K562 (cell line): ENCODE data around the gene DYSF. TPM values are rescaled to one million over a fixed set of nuclear protein-coding genes. Genes with fewer than 3 reads are reported as not detected.

ENCODE experiments used
- CEBPG ChIP-seq, 3 experiments: fragments of 200-800 bp in 1 of 3; sonication (Bioruptor generic) in 1 of 3; sonication (generic) in 1 of 3; formaldehyde crosslinking in 1 of 3; IDR thresholded peaks in 2 of 3; conservative IDR thresholded peaks in 1 of 3; 2 replicates each; pipeline versions ENCODE4 v1.6.1 to v1.8.0; 2016 to 2022; ENCODE audit warnings: missing compliant biosample characterization in 2 of 3, missing genetic modification characterization in 2 of 3, mild to moderate bottlenecking in 1 of 3, missing genetic modification reagents in 1 of 3
- DLX4 ChIP-seq: fragments of 250-450 bp; sonication (Bioruptor Pico); IDR thresholded peaks from 2 replicates; pipeline ENCODE4 v1.6.1; 2021; ENCODE audit warnings: mild to moderate bottlenecking
- JUN ChIP-seq, 2 experiments: sonication (generic) in 1 of 2; formaldehyde crosslinking in 1 of 2; IDR thresholded peaks; 2 replicates each; pipeline versions ENCODE4 v1.6.1 to v1.8.0; 2012 to 2022; ENCODE audit warnings: borderline replicate concordance in 2 of 2, mild to moderate bottlenecking in 2 of 2, improper control_type of control experiment in 1 of 2, low read depth in 1 of 2, low read length in 1 of 2, missing genetic modification reagents in 1 of 2
- LEF1 ChIP-seq: fragments of 450-650 bp; IDR thresholded peaks from 2 replicates; pipeline ENCODE4 v1.6.1; 2016; ENCODE audit warnings: mild to moderate bottlenecking
- MCM3 ChIP-seq: fragments of 450-650 bp; IDR thresholded peaks from 2 replicates; pipeline ENCODE4 v1.6.1; 2016
- NFIC ChIP-seq: fragments of 450-650 bp; IDR thresholded peaks from 2 replicates; pipeline ENCODE4 v1.6.1; 2017; ENCODE audit warnings: mild to moderate bottlenecking, inconsistent platforms
- NFIX ChIP-seq: fragments of 250-450 bp; sonication (Bioruptor Pico); IDR thresholded peaks from 2 replicates; pipeline ENCODE4 v1.4.0; 2020; ENCODE audit warnings: low read depth, mild to moderate bottlenecking, moderate library complexity
- NUFIP1 ChIP-seq: fragments of 450-650 bp; IDR thresholded peaks from 2 replicates; pipeline ENCODE4 v1.6.1; 2018; ENCODE audit not compliant: partially characterized antibody
- PKNOX1 ChIP-seq: fragments of 450-650 bp; IDR thresholded peaks from 2 replicates; pipeline ENCODE4 v1.6.1; 2016
- POLR2H ChIP-seq: IDR thresholded peaks from 2 replicates; pipeline ENCODE4 v1.6.1; 2016; ENCODE audit warnings: missing genetic modification characterization, low read depth, mild to moderate bottlenecking, control low read depth, missing compliant biosample characterization, moderate library complexity
- RAD21 ChIP-seq, 2 experiments: fragments of 250-450 bp in 1 of 2; fragments of 450-650 bp in 1 of 2; sonication (Bioruptor Pico) in 1 of 2; formaldehyde crosslinking in 1 of 2; IDR thresholded peaks in 1 of 2; conservative IDR thresholded peaks in 1 of 2; 2 replicates each; pipeline versions ENCODE4 v1.4.0 to v1.8.0; 2020 to 2022; ENCODE audit warnings: mild to moderate bottlenecking in 2 of 2, moderate library complexity in 1 of 2
- ZNF232 ChIP-seq: sonication (generic); formaldehyde crosslinking; IDR thresholded peaks from 2 replicates; pipeline ENCODE4 v1.8.0; 2022; ENCODE audit warnings: mild to moderate bottlenecking, missing genetic modification reagents
- ZNF384 ChIP-seq: IDR thresholded peaks from 2 replicates; pipeline ENCODE4 v1.6.1; 2012; ENCODE audit warnings: low read depth, low read length, improper control_type of control experiment
- polyA plus RNA-seq, 8 experiments: library from polyadenylated mRNA; depleted of rRNA in 4 of 8; stranded (reverse) in 5 of 8; unstranded in 3 of 8; fragments of >200 nt; fragmentation: Nextera tagmentation in 2 of 8; fragmentation: Illumina TruSeq in 1 of 8; extraction: Ambion mirVana in 2 of 8; extraction: Trizol in 1 of 8; gene quantifications; 2 replicates each; pipeline versions ENCODE4 v1.2.1 to v1.2.3, GENCODE V29; 2011 to 2014; ENCODE audit warnings: inconsistent platforms in 1 of 8, missing spikeins in 1 of 8
- total RNA-seq, 7 experiments: library from RNA; depleted of rRNA in 6 of 7; stranded (reverse); fragments of >200 nt in 6 of 7; fragmentation: Illumina TruSeq in 2 of 7; extraction: Trizol in 2 of 7; gene quantifications; 2 replicates each; pipeline versions ENCODE4 v1.2.1 to v1.2.3, GENCODE V29; 2011 to 2021; ENCODE audit warnings: low replicate concordance in 1 of 7

The DYSF gene
- total and polyA plus RNA-seq, 9 of the 15 experiments (the other 6 are each of a cell fraction or from before 2014, with no cell fraction given) = 0.01 to 0.80 (median 0.29) TPM

- TF ChIP-seq NUFIP1 (no peak), NFIX (CRISPR knock-in tag) (no peak), ZNF232 (CRISPR knock-in tag) (no peak), DLX4 (CRISPR knock-in tag) (no peak), MCM3 (no peak), POLR2H (tag) (no peak), LEF1 (no peak), RAD21 (CRISPR knock-in tag; conservative IDR thresholded peaks at IDR 0.05 in 1 of 2, IDR thresholded peaks at IDR 0.05 in 1 of 2) (peak in 1 of 2 experiments; percentile 42; a peak in 2 of 4 replicates), ZNF384 (peak; percentile 87), CEBPG (CRISPR knock-in tag; IDR thresholded peaks at IDR 0.05) (no peak), CEBPG (tag; conservative IDR thresholded peaks at IDR 0.05 in 1 of 2, IDR thresholded peaks at IDR 0.05 in 1 of 2) (no peak), NFIC (peak; percentile 58), JUN (IDR thresholded peaks at IDR 0.05; ENCODE audit: borderline replicate concordance, low read depth, low read length) (no peak), JUN (CRISPR knock-in tag; IDR thresholded peaks at IDR 0.05; ENCODE audit: borderline replicate concordance) (no peak), PKNOX1 (peak; percentile 52; the same call in 1 of the 2 replicates)
Observed at GRCh38 chr2:71460595-71461303, 7.4 kb downstream of the DYSF start (continued).
